CD4-positive, alpha-beta T cell treated with Interleukin-6 at 100 ng/mL for 8 hours (primary cell): ENCODE results near the gene TJP1.
"Not testable (repeated sequence)": the region's sequence is repeated elsewhere in the genome, so short reads cannot be mapped to it uniquely, and the experiment has no call there.

ENCODE experiments used
- DNase-seq: peaks from one replicate; pipeline ENCODE4 v3.0.0-alpha.2; 2020; ENCODE audit warnings: mixed read lengths, low spot score

TJP1 gene

DNA sequence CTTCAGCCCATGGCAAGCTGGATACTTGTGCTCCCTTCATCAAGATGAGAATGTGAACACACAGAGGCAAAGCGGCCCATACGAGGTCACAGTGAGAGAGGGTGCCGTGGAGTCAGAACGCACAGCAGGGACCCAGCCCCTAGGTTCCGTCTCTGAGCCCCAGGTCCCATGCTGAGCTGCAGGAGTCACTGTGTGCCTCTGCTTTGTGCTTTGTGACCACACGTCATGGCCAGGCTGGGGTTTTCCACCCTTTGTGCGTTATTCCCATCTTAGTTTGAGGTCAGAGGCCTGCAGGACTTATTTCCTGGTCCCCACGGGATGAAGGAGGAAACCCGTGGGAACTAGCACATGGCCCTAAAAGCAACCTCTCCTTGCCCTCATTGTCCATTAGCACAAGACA lies 140.3 kb downstream of the TJP1 start:
- no peak for DNase-seq

GRCh38 chr15:29681166-29681845 lies 141.0 kb downstream of the TJP1 start:
- no peak for DNase-seq

DNA sequence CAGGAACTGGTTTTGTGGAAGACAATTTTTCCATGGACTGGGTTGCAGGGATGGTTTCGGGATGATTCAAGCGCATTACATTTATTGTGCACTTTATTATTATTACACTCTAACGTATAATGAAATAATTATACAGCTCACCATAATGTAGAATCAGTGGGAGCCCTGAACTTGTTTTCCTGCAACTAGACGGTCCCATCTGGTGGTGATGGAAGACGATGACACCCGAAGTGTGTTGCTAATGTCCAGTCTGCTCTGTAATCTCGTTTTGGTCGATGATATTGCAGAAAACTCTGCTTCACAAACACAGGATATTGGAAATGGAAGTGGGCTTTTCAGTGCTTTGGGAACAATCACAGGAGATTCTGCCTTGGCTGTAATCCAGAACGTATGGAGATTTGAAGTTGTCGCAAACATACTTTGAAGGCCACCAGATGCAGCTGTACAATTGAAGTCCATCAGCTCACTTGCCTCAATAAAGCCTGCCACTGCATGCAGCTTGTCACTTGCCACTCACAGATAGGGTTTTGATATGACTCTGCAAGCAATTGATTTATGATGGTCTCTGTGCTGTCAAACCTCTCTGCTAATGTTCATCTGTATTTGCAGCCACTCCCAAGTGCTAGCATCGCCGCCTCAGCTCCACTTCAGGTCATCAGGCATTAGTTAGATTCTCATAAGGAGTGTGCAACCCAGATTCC lies 141.7 kb downstream of the TJP1 start:
- DNase-seq, result no peak

GRCh38 chr15:29678504-29679034 lies 143.7 kb downstream of the TJP1 start:
- DNase-seq, result no peak

DNA sequence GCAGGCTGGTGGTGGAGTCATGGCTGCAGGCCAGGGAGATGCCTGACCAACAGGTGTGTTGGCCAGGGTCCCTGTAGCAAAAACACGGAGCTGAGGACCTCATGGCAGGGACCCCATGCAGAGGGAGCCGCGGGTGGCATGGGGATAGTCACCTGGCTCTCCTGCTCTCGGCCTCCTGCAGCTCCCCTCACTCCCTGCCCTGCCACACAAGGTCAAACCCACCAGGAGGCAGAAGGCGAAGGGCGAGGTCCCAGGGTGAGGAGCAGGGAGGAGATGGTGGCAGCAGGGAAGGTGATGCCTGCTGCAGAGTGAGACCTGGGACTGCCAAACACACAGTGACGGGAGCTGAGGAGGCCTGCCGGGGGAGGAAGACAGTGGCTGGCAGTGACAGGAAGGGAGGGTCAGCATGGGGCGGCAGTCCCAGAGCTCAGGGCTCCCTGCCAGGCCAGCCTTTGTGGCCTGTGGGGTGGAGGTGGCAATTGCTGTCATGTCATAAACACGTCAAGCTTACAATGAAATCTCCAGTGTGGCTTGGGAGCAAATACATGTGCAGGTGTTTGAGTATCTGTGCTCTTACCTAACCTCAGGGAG lies 144.3 kb downstream of the TJP1 start:
- DNase-seq, result no peak

GRCh38 chr15:29677455-29677854 lies 144.8 kb downstream of the TJP1 start:
- DNase-seq, result no peak

- DNase-seq, result no peak
These were observed 145.3 kb downstream of the TJP1 start for GRCh38 chr15:29676961-29677402.

DNA sequence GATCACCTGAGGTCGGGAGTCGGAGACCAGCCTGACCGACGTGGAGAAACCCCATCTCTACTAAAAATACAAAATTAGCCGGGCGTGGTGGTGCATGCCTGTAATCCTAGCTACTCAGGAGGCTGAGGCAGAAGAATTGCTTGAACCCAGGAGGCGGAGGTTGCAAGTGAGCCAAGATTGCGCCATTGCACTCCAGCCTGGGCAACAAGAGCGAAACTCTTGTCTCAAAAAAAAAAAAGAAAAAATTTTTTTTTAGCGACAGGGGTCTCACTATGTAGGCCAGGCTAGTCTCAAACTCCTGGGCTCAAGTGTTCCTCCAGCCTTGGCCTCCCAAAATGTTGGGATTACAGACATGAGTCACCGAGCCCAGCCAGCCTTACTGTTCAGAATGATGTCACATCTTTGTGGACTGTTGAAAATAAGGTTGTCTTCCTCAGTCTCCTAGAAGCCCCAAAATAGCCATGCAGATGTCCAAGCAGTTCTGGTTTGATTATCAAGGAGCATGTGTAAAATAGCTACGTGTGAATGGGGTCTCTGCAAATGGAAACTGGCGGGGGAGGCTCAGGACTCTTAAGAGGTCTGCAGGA lies 145.8 kb downstream of the TJP1 start:
- not testable (repeated sequence) for DNase-seq

DNA sequence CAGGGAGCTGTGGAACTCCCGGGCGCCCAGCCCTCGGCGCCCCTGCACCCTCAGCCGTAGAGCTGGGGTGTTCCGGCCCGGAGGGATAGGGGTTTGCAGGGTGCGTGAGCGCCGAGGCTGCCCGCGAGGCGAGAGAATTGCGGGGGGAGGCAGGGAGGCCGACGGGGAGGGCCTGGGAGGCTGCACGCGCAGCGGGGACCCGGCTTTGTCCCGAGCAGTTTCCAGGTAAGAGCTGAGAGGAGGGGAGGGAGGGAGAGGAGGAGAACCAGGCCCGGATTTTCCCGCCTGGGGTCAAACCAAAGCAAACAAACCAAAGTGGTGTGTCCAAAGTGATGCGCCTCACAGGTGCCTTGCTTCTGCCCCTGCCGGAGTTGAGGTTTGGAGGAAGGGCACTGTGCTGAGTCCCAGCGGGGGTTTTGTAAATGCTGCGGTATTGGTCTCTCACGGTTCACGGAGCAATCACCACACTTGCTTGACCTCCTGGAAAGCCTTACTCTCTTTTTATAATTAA lies 146.4 kb downstream of the TJP1 start:
- no peak for DNase-seq

GRCh38 chr15:29674661-29675533 lies 147.4 kb downstream of the TJP1 start:
- DNase-seq, result no peak

GRCh38 chr15:29672923-29673809 lies 149.1 kb downstream of the TJP1 start:
- no peak for DNase-seq

- no peak for DNase-seq
These were observed 149.8 kb downstream of the TJP1 start for GRCh38 chr15:29672446-29672845.

GRCh38 chr15:29672046-29672445 lies 150.2 kb downstream of the TJP1 start:
- DNase-seq, result not testable (repeated sequence)

GRCh38 chr15:29670998-29671981 lies 151.0 kb downstream of the TJP1 start:
- no peak for DNase-seq

DNA sequence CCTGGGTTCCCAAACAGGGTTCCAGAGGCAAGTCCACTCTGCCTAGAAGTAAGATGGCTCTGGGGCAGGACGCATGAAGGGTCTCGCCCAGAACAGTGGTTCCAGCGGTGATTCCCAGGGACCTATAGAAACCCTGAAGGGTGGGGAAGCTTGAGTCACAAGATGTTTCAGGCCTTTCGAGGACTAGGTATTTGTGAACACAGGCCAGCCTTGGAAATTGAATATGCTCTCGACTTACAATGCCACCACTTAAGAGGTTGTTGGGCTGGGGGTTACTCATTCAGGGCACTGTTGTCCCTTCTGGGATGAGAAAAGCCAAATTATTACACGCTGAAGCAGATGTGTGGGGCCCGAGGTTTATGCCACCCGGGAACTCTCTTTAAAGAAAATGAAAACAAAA lies 152.0 kb downstream of the TJP1 start:
- DNase-seq, result no peak

DNA sequence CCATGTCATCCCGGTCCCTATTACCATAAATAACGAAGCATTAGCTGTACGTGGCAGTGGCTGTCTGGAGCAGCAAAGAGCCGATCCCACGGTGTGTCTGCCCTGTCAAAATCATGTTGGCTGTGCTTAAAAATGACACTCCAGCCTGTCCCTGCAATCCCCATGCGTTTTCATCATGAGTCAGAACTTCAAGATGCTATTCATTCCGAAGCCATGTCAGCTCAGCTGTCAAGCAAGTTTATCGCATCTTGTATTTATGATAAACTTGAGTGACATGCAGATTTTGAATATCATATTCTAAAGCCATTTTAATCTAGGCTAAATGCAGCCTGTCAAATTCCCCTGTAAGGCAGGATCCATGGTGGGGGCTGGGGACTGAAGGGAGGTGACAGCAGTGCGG lies 152.4 kb downstream of the TJP1 start:
- no peak for DNase-seq

- DNase-seq, result no peak
These were observed 154.1 kb downstream of the TJP1 start for GRCh38 chr15:29668120-29668602.

- DNase-seq, result no peak
These were observed 156.0 kb downstream of the TJP1 start for GRCh38 chr15:29666241-29666640.

DNA sequence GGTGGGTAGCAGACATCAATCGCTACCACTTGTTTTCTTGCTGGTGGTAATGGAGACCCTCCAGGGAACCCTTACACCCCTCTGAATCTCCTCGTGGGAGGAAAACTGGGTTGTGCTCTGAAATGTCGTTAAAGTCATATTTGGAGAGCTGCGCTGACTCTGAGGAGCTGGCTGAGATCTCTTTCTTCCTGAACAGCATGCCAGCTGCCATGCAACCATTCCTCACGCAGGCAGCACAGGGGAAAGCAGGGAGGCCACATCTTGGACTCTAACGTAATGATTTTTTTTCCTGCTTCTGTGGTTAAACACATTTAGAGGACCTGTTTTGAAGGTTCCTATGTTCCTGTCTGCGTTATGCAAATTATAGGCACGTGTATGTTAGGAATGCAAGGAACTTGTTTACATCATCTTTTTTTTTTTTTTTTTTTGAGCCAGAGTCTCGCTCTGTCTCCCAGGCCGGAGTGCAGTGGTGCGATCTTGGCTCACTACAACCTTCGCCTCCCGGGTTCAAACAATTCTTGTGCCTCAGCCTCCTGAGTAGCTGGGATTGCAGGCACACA lies 156.7 kb downstream of the TJP1 start:
- no peak for DNase-seq
